ENCODE data around the gene SORCS3. TPM values are rescaled to one million over a fixed set of nuclear protein-coding genes. Genes with fewer than 3 reads are reported as not detected.

Gene SORCS3
- total RNA-seq, 1 experiment from 2014 or later: not detected

- intact Hi-C loops (cut with micrococcal nuclease; ENCODE audit: unreplicated experiment): no loop called here
- POLR2A ChIA-PET: no interaction called here
- TF ChIP-seq TCF7L2 (IDR thresholded peaks at IDR 0.05; ENCODE audit: low read depth, low read length) (no peak), SIN3A (IDR thresholded peaks at IDR 0.05; ENCODE audit: borderline replicate concordance, insufficient read depth, low read depth, low read length) (no peak), POLR2AphosphoS5 (IDR thresholded peaks at IDR 0.05; ENCODE audit: low read depth, low read length) (no peak), CTCF (IDR thresholded peaks at IDR 0.05) (no peak), REST (IDR thresholded peaks at IDR 0.05; ENCODE audit: insufficient read depth in 1 of 2, low read depth in 2 of 2, low read length in 1 of 2) (no peak)
- no peak for DNase-seq (ENCODE audit: low read depth, low spot score)
- CTCF ChIA-PET: no interaction called here
- Histone ChIP-seq H3K27ac (ENCODE audit: low read length) (no peak overlapping the region), H3K4me1 (ENCODE audit: control insufficient read depth, insufficient read depth, low read length) (no peaks in the 10 kb centered on the region), H3K4me3 (ENCODE audit: low read depth in 2 of 2, low read length in 2 of 2) (no peak overlapping the region), H3K27me3 (ENCODE audit: control insufficient read depth, insufficient read depth, low read length) (peaks cover 4% of the 10 kb centered on the region), H3K9me3 (ENCODE audit: control insufficient read depth, insufficient read depth, low read depth, low read length) (no peaks in the 10 kb centered on the region), H3K36me3 (ENCODE audit: control insufficient read depth, insufficient read depth, low read length) (no peaks in the 10 kb centered on the region)
- no peak for ATAC-seq
- in situ Hi-C loops (cut with HindIII; ENCODE audit: low pct_unique_long_range_greater_than_20kb, low sequenced_read_pairs): no loop called here
- BruUV-seq (replicated peaks): no TSS peak
These were observed 24.1 kb downstream of the SORCS3 start for GRCh38 chr10:104665174-104665573.

GRCh38 chr10:104666106-104666505 lies 25.0 kb downstream of the SORCS3 start:
- no peak for ATAC-seq
- no peak overlapping the region for H3K27ac ChIP-seq (ENCODE audit: low read length)
- CTCF ChIA-PET: no interaction called here
- TF ChIP-seq POLR2AphosphoS5 (IDR thresholded peaks at IDR 0.05; ENCODE audit: low read depth, low read length): no peak
- no peak for TF ChIP-seq TCF7L2 (IDR thresholded peaks at IDR 0.05; ENCODE audit: low read depth, low read length)
- TF ChIP-seq CTCF (IDR thresholded peaks at IDR 0.05): no peak
- no peak for TF ChIP-seq REST (IDR thresholded peaks at IDR 0.05; ENCODE audit: insufficient read depth in 1 of 2, low read depth in 2 of 2, low read length in 1 of 2)
- TF ChIP-seq SIN3A (IDR thresholded peaks at IDR 0.05; ENCODE audit: borderline replicate concordance, insufficient read depth, low read depth, low read length): no peak
- no peaks in the 10 kb centered on the region for H3K9me3 ChIP-seq (ENCODE audit: control insufficient read depth, insufficient read depth, low read depth, low read length)
- POLR2A ChIA-PET: no interaction called here
- DNase-seq (ENCODE audit: low read depth, low spot score): no peak
- no peak overlapping the region for H3K4me3 ChIP-seq (ENCODE audit: low read depth in 2 of 2, low read length in 2 of 2)
- no TSS peak for BruUV-seq (replicated peaks)
- in situ Hi-C loops (cut with HindIII; ENCODE audit: low pct_unique_long_range_greater_than_20kb, low sequenced_read_pairs): no loop called here
- peaks cover 4% of the 10 kb centered on the region for H3K27me3 ChIP-seq (ENCODE audit: control insufficient read depth, insufficient read depth, low read length)
- no peaks in the 10 kb centered on the region for H3K4me1 ChIP-seq (ENCODE audit: control insufficient read depth, insufficient read depth, low read length)
- no peaks in the 10 kb centered on the region for H3K36me3 ChIP-seq (ENCODE audit: control insufficient read depth, insufficient read depth, low read length)
- intact Hi-C loops (cut with micrococcal nuclease; ENCODE audit: unreplicated experiment): no loop called here
